ELF-1 (cell line): Measurements from ENCODE around the gene DLST.

ENCODE experiments used
- DNase-seq: peaks from one replicate; pipeline ENCODE4 v3.0.0-alpha.2; 2016; ENCODE audit warnings: low read depth, low spot score

Gene DLST

GRCh38 chr14:74896400-74896799 lies 14.7 kb downstream of the DLST start:
- no peak for DNase-seq

GRCh38 chr14:74897642-74898041 lies 15.9 kb downstream of the DLST start:
- DNase-seq, result no peak

GRCh38 chr14:74898083-74898482 lies 16.4 kb downstream of the DLST start:
- no peak for DNase-seq

- DNase-seq, result no peak
These were observed 17.0 kb downstream of the DLST start for GRCh38 chr14:74898694-74899093.

- DNase-seq, result peak; percentile 68
These were observed 21.4 kb downstream of the DLST start for GRCh38 chr14:74902941-74903705.

- no peak for DNase-seq
These were observed 23.2 kb downstream of the DLST start for GRCh38 chr14:74904635-74905503.

GRCh38 chr14:74905595-74906142 lies 24.0 kb downstream of the DLST start:
- DNase-seq, result peak; percentile 72

- no peak for DNase-seq
These were observed 25.3 kb downstream of the DLST start for GRCh38 chr14:74906925-74907521.

- DNase-seq, result no peak
These were observed 26.0 kb downstream of the DLST start for GRCh38 chr14:74907744-74908143.

- DNase-seq, result no peak
These were observed 27.2 kb downstream of the DLST start for GRCh38 chr14:74908861-74909341.

GRCh38 chr14:74909501-74909900 lies 27.8 kb downstream of the DLST start:
- no peak for DNase-seq

- DNase-seq, result no peak
These were observed 28.2 kb downstream of the DLST start for GRCh38 chr14:74909911-74910310.

- DNase-seq, result no peak
These were observed 28.8 kb downstream of the DLST start for GRCh38 chr14:74910556-74910955.

GRCh38 chr14:74911221-74911620 lies 29.5 kb downstream of the DLST start:
- DNase-seq, result no peak

GRCh38 chr14:74911704-74912103 lies 30.0 kb downstream of the DLST start:
- DNase-seq, result no peak

GRCh38 chr14:74912111-74912510 lies 30.4 kb downstream of the DLST start:
- no peak for DNase-seq

GRCh38 chr14:74912801-74913200 lies 31.1 kb downstream of the DLST start:
- no peak for DNase-seq

- no peak for DNase-seq
These were observed 31.7 kb downstream of the DLST start for GRCh38 chr14:74913393-74913910.

GRCh38 chr14:74913986-74914573 lies 32.4 kb downstream of the DLST start:
- peak; percentile 70 for DNase-seq

- no peak for DNase-seq
These were observed 33.7 kb downstream of the DLST start for GRCh38 chr14:74915426-74915825.

GRCh38 chr14:74915826-74916225 lies 34.1 kb downstream of the DLST start:
- DNase-seq, result no peak
